Mesothelial cell of epicardium (in vitro differentiated cells): ENCODE measurements around the gene TMEM176A. TPM values are rescaled to one million over a fixed set of nuclear protein-coding genes. Genes with fewer than 3 reads are reported as not detected.
"Not testable (repeated sequence)": the region's sequence is repeated elsewhere in the genome, so short reads cannot be mapped to it uniquely, and the experiment has no call there.

Source experiments
- DNase-seq, 2 experiments: peaks; one replicate each; pipeline ENCODE4 v3.0.0; 2021; ENCODE audit warnings: low spot score in 2 of 2; ENCODE audit not compliant: unreplicated experiment in 2 of 2
- H3K27ac Mint-ChIP-seq: 2 replicates; pipeline ENCODE4 v1.8.0; 2021; ENCODE audit warnings: mixed read lengths
- H3K27me3 Mint-ChIP-seq: 2 replicates; pipeline ENCODE4 v1.8.0; 2021; ENCODE audit warnings: low read depth, mixed read lengths
- H3K36me3 Mint-ChIP-seq: 2 replicates; pipeline ENCODE4 v1.8.0; 2021; ENCODE audit warnings: mixed read lengths
- H3K4me1 Mint-ChIP-seq: 2 replicates; pipeline ENCODE4 v1.8.0; 2021; ENCODE audit warnings: mixed read lengths
- H3K4me3 Mint-ChIP-seq: 2 replicates; pipeline ENCODE4 v1.8.0; 2021; ENCODE audit warnings: mild to moderate bottlenecking, moderate library complexity, mixed read lengths
- H3K9me3 Mint-ChIP-seq: 2 replicates; pipeline ENCODE4 v1.8.0; 2021; ENCODE audit warnings: mixed read lengths
- CTCF ChIP-seq: fragments of 200-600 bp; sonication (generic); IDR thresholded peaks from one replicate; pipeline ENCODE4 v1.5.0; 2021; ENCODE audit warnings: antibody characterized with exemption; ENCODE audit not compliant: unreplicated experiment
- total RNA-seq: library from RNA; stranded (reverse); gene quantifications from 3 replicates; pipeline ENCODE4 v1.2.1, GENCODE V29; 2021

TMEM176A gene
- total RNA-seq, 1 donor from 2014 or later, result 2.5 TPM

DNA sequence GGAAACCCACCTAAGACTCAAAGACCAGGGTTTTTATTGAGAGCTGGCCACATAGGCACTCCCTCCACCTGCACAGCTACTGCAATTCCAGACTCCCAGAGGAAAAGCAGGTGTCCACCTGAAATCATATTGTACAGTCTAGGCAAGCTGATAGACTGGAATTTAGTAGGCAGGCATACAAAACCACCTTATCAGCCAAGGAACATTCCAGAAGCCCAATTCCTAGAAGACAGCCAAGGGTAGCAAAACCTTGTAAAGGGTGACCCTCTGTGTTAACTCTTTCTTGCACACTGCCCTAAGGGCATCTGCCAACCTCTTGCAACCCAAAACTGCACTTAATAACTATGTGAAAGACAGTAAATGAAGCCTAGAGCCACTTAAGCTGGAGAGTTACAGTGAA, 5.3 kb downstream of the TMEM176A start:
- Mint-ChIP-seq H3K4me1 (no peaks in the 10 kb centered on the region), H3K9me3 (peaks cover 12% of the 10 kb centered on the region), H3K4me3 (no peak overlapping the region), H3K27ac (no peak overlapping the region), H3K36me3 (no peaks in the 10 kb centered on the region), H3K27me3 (peaks cover 74% of the 10 kb centered on the region)
- no peak for TF ChIP-seq CTCF
- no peak for DNase-seq

- peaks cover 72% of the 10 kb centered on the region for H3K27me3 Mint-ChIP-seq
- no peak overlapping the region for H3K27ac Mint-ChIP-seq
- peaks cover 12% of the 10 kb centered on the region for H3K9me3 Mint-ChIP-seq
- H3K4me1 Mint-ChIP-seq, result no peaks in the 10 kb centered on the region
- no peak overlapping the region for H3K4me3 Mint-ChIP-seq
- no peak for TF ChIP-seq CTCF
- DNase-seq, result no peak
- H3K36me3 Mint-ChIP-seq, result no peaks in the 10 kb centered on the region
Observed at GRCh38 chr7:150806454-150806853, 5.9 kb downstream of the TMEM176A start.

DNA sequence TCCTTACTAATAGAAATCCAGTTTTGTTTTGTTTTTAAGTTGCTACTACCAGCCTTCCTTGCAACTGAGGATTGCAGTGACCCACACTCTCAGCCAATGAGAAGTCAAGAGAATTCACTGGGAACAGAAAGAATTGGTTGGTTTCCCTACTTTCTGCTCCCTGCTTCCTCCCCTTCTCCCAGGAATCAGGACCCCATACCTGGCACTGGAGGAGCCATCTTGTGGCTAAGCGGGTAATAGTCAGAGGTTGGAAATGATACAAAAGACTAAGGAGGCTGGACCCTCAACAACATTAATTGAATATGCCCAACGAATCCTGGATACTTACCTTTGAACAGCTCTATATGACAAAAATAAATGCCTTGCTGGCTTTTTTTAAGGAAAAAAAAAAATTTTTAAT, 6.3 kb downstream of the TMEM176A start:
- H3K27ac Mint-ChIP-seq, result no peak overlapping the region
- peaks cover 16% of the 10 kb centered on the region for H3K9me3 Mint-ChIP-seq
- no peaks in the 10 kb centered on the region for H3K4me1 Mint-ChIP-seq
- peaks cover 72% of the 10 kb centered on the region for H3K27me3 Mint-ChIP-seq
- H3K4me3 Mint-ChIP-seq, result no peak overlapping the region
- DNase-seq, result no peak
- no peaks in the 10 kb centered on the region for H3K36me3 Mint-ChIP-seq
- no peak for TF ChIP-seq CTCF

DNA sequence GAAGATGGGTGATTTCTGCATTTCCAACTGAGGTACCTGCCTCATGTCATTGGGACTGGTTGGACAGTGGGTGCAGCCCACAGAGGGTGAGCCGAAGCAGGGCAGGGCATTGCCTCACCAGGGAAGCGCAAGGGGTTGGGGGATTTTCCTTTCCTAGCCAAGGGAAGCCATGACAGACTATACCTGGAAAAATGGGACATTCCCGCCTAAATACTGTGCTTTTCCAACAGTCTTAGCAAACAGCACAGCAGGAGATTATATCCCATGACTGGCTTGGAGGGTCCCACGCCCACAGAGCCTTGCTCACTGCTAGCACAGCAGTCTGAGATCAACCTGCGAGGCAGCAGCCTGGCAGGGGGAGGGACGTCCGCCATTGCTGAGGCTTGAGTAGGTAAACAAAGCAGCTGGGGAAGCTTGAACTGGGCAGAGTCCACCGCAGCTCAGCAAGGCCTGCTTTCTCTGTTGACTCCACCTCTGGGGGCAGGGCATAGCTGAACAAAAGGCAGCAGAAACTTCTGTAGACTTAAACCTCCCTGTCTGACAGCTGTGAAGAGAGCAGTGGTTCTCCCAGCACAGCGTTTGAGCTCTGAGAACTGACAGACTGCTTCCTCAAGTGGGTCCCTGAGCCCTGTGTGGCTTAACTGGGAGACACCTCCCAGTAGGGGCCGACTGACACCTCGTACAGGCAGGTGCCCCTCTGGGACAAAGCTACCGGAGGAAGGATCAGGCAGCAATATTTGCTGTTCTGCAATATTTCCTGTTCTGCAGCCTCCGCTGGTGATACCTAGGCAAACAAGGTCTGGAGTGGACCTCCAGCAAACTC, 7.3 kb downstream of the TMEM176A start:
- Mint-ChIP-seq H3K27me3 (peaks cover 66% of the 10 kb centered on the region), H3K9me3 (peaks cover 19% of the 10 kb centered on the region)
- H3K4me3 Mint-ChIP-seq, DNase-seq, H3K36me3 Mint-ChIP-seq, H3K27ac Mint-ChIP-seq, H3K4me1 Mint-ChIP-seq: not testable (repeated sequence)

DNA sequence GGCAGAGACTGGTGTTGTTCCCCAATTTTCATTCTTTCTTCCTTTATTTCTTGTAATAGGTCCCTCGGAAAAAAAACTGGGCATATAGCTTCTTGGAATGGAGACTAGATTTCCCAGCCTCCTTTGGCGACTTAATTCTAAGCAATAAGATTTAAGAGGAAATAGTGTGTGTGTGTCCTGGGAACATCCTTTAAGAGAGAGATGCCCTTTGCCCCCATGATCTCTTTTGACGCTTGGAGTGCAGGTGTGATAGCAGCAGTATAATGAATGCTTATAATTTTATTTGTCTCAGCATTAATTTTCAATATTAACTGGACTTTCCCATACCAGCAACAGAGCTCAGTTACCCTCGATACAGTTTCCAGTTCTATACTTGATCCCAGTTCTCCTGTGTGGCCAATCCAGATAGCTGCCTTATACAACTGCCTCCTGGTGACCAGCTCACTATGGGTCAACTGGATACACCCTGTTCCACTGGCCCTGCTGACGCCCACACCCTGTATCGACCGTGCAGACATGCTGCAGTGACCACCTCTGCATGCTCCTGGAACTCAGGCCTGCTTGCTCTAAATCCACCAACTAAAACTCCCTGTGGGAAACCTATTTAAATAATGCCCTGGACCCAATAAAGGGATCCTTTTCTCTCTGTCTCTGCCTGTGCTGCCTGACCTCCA, 13.9 kb downstream of the TMEM176A start:
- Mint-ChIP-seq H3K9me3 (peaks cover 31% of the 10 kb centered on the region), H3K27ac (no peak overlapping the region), H3K36me3 (peaks cover 4% of the 10 kb centered on the region), H3K4me3 (no peak overlapping the region), H3K4me1 (no peaks in the 10 kb centered on the region), H3K27me3 (peaks cover 28% of the 10 kb centered on the region)
- DNase-seq, result no peak
- TF ChIP-seq CTCF, result no peak

DNA sequence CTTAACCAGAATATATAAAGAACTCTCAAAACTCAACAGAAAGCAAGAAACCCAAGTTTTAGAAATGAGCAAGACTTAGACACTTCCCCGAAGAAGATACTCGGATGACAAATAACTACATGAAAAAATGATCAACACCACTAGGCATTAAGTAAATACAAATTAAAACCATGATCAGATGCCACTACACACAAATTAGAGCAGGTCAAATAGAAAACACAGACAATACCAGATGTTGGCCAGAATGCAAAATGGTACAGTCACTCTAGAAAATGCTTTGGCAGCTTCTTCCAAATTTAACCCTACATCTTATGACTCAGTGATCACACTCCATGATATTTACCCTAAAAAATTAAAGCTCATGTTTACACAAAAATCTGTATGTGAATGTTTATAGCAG, 18.4 kb downstream of the TMEM176A start:
- no peak for TF ChIP-seq CTCF
- no peak for DNase-seq
- Mint-ChIP-seq H3K4me3 (no peak overlapping the region), H3K9me3 (peaks cover 33% of the 10 kb centered on the region), H3K4me1 (peaks cover 3% of the 10 kb centered on the region), H3K27me3 (peaks cover 4% of the 10 kb centered on the region), H3K27ac (no peak overlapping the region), H3K36me3 (peaks cover 4% of the 10 kb centered on the region)
